HPDE6-E6E7 (cell line): ENCODE measurements around the gene ANKH.

Experiments
- DNase-seq: peaks from one replicate; pipeline ENCODE4 v3.0.0; 2011; ENCODE audit warnings: missing footprints; ENCODE audit errors: extremely low spot score

Gene ANKH

DNA sequence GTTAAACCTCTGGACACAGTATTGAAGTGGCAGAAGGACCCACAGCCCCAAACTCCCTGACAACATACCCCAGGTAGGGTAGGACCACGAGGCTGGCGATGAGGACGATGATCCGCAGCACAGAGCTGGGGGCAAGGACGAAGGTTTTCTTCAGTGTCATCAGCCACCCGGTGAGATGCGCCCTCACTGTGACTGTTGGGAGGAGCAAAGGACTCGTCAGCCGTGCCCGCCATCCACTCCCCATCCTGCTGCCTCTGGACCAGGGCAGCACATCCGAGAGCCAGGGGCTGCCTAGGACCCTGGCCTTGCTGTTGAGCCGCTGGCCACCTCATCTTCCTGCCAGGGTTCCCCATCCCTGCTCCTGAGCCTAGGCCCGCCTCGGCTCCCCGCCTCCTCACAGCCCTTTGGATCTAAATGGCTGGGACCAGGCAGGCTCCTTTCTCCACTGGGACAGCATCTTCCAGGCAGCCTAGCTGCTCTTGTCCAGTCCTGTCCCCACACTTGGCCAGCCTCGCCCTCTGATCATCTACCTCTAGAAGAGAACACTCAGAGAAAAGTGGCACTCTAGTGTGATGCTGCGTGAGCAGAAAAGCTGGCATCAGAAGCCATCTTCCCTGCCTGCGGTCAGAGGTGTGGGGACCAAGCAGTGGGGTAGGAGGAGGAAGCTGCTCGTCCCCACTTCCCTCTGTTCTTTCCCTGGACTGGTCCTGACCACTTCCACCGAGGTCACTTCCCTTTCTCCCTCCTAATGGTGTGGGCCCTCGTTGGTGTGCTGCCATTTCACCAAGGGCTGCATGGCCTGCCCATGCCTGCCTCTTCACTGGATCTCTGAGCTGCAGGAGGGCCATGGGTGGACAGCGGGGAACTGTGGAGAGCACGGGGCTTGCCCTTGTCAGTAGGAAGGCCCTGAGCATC lies 157.8 kb downstream of the ANKH start:
- DNase-seq = no peak

DNA sequence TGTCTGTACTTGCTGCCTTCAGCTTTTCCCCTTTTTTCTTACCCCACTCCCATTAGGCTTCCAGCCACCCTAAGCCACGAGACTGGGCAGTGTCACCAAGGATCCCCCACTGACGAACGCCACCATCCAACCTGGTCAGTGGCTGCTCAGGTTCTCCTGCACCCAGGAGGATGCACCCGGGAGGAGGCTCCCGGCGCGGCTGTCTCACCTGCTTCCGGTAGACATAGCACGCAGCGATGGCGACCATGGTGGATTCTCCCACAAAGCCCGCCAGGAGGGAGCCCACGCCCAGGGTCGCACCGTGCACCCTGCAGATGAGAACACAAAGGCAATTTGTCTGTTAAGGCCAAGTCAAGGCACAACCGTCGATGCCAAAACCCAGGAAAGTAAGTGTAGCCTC lies 158.9 kb downstream of the ANKH start:
- DNase-seq = no peak

GRCh38 chr5:14712131-14712530 lies 159.4 kb downstream of the ANKH start:
- DNase-seq = no peak

- no peak for DNase-seq
These were observed 161.1 kb downstream of the ANKH start for GRCh38 chr5:14710313-14710994.

DNA sequence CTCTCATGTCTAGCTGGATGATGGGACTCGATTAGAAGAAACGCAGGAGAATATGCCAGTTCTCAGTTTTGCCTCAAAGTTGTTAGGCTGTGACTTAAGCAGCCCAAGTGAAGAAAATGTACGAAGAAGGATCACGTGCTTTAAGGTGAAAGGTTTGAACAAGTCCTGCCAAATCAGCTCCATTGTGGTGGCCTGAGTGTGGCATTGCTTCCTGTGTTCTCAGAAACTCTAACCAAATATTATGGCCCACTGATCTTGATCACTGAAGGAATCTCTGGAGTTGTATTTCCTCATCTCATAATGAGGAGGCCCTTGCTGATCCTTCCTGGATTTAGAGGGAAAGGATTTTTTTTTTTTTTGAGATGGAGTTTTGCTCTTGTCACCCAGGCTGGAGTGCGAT lies 163.0 kb downstream of the ANKH start:
- DNase-seq = no peak

GRCh38 chr5:14707811-14708390 lies 163.7 kb downstream of the ANKH start:
- no peak for DNase-seq

DNA sequence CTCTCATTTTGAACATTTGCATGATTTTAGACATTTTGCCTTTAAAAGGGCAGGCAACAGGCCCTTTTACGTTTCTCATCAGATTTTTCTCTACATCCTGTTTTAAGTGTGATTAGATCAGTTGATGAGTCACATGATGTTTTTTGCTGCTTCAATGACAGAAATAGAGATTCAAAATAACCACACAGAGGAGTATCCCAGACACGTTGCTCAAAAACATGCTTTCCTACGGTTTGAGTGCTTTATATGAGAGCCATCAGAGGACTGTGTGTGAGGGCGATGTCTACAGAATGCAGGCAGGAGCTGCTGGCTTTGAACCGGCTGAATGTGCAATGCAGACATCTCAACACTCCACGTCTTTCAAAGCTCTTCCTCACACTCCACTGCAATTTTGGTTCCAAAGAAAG lies 165.0 kb downstream of the ANKH start:
- no peak for DNase-seq

DNA sequence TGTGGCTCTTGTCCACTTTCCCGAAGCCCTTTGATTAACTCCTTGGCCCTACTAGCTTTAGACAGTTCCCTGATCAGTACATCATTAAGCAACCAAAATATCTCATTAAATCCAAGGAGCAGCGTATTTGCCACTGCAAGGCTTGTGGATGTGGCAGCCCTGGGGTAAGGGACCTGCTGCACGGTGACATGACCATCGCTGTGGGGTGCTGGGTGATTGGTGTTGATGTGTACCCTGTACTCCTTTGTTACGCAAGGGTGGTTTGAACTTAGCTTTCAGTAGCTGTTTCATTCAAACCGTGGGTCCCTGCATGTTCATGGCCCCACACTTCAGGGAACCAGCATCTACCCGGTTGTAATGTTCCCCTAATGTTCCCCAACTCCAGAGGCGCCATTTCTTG lies 166.0 kb downstream of the ANKH start:
- no peak for DNase-seq

DNA sequence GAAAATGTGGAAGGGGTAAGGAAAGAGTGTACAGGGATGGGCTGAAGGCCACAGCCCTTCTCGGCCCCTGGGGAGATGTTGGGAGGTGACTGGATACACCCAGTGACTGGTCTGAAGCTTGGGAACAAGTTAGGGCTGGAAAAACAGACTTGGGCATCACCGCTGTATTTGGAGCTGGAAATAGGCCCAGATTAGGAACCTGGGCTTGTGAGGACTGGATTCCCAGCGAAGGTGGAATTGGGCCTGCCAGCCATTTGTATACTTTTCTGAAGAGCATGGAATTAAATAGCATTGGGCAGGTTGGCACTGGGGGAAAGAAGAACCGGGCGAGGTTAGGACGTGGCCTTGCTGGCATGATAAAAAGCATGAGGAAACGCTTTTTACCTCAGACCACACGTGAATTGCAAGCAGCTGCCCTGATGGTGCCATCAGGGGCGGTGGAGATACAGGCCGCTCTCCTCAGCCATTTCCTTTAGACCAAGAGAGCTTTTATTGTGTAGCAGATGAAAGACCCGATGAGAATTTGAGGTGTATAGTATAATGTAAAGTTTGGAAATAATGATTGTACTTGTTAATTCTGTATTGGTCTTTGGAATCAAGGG lies 169.2 kb downstream of the ANKH start:
- no peak for DNase-seq

DNA sequence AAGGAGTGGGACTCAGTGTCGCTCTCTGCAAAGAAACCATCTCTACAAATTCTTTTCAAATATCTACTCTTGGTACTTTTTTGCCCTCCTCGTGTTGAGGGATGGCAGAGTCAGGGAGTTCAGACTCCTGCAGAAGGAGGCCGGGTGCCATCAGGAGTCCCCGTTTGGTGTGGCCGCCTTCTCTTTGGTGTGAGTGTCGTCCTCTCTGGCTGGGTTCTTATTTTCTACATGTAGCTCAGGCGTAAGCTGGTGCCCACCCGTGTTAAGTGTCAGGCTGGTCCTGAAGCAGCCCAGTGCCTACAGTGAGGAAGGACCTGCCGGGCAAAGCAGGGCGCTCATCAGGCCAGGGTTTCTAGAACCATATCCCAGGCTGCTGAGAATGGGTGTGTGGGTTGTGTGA lies 170.0 kb downstream of the ANKH start:
- no peak for DNase-seq

DNA sequence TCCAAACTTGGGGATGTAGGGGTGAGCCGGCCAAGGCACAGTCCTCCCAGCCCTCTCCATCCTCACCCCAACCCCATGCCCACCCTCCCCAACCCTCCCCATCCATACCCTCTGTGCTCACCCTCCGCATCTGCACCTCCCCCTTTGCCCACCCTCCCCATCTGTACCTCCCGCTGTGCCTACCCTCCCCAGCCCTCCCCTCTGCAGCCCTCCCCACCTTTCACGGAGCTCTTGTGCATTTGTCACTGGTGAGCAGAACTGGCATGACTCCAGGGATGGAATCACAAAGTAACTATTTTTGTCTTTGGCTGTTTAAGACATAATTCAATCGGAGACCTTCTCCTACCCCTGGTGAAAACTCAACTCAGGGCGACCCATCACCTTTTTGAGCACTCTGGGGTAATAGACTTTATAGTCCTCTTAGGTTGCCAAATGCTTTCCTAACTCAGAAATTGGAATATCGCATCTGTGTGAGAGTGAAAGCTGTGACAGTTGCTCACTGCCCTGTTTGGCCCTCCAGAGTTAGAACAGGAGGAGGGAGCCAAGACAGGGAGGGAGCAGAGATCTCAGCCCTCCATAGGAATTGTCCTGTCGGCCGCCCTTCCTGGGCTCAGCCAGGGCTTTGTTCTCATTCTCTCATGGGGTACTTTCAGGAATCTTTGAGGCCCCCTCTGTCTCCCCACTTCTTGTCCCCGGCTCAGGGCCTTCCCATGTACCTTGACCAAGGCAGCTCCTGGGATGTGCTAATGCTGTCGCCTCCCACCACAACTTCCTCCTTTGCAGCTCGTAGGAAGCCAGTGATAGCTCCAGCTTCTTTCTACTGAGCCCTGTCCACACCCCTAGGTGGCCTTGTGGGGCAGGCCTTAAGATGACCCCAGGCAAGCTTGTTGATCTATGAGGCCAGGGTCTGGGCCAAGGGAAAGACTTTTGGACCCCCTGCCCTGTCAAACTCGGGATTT lies 170.8 kb downstream of the ANKH start:
- DNase-seq = no peak

DNA sequence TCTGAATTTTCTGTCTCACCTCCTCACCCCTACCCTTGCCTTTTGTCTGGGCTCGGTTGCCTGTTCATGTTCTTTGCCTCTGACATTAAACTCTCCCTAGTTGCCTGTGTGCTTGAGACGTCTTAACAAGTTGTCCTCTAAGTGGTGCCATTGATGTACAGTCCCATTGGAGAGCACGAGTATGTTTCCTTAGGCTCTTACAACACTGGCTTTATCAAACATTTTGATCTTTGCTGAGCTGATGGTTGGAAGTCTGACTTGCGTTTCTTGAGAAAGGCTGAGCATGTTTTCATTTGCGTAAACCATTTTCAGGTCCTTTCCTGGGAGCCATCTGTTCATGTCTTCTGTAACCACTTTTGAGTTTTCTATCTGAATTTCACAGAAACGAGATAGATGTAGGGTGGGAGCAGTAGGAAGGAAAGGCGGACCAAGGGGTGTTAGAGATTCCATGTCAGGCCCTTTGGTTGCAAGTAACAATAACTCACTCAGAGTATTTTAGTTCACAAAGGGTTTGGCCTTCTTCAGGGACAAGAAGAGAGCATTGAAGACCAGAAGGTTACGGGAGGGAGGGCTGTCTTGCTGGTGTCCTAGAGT lies 171.7 kb downstream of the ANKH start:
- no peak for DNase-seq

GRCh38 chr5:14699159-14699558 lies 172.4 kb downstream of the ANKH start:
- DNase-seq = no peak

- DNase-seq = no peak
These were observed 173.1 kb downstream of the ANKH start for GRCh38 chr5:14698495-14698894.

DNA sequence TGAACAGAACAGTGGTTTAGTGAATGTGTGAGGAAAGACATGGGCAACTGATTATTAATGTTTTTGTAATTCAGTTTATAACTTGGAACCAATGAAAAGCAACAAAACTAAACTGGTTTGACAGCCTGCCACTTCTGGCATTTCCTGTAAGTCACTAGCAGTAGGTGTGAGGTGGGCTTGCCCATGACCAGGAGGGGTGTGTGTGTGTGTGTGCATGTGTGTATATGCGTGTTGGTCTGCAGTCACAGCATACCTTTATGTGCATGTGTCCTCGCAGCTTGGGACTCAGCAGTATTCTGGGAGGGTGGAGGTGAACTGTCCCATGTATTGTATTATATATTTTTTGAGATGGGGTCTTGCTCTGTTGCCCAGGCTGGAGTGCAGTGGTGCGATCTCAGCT lies 174.7 kb downstream of the ANKH start:
- DNase-seq = no peak

DNA sequence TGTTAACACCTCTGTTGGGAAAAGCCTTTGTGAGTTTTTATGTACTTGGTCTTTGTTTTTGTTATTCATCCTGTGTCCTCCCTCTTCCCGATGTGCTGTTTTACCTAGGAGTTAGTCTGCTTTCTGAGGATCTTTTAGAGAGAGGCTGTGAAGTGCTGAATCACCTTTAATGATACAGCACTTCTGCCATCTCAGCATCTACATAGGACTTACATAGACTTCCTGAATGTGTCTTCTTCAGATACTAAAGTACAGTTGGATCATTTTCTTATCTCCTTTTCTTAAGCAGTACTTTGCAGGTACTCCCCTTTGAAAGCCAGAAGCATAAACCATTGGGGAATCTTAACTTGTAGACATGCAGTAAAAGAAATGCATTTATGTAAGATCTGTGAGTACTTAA lies 175.5 kb downstream of the ANKH start:
- no peak for DNase-seq

GRCh38 chr5:14695152-14695551 lies 176.4 kb downstream of the ANKH start:
- DNase-seq = no peak

- DNase-seq = no peak
These were observed 178.5 kb downstream of the ANKH start for GRCh38 chr5:14693070-14693469.

DNA sequence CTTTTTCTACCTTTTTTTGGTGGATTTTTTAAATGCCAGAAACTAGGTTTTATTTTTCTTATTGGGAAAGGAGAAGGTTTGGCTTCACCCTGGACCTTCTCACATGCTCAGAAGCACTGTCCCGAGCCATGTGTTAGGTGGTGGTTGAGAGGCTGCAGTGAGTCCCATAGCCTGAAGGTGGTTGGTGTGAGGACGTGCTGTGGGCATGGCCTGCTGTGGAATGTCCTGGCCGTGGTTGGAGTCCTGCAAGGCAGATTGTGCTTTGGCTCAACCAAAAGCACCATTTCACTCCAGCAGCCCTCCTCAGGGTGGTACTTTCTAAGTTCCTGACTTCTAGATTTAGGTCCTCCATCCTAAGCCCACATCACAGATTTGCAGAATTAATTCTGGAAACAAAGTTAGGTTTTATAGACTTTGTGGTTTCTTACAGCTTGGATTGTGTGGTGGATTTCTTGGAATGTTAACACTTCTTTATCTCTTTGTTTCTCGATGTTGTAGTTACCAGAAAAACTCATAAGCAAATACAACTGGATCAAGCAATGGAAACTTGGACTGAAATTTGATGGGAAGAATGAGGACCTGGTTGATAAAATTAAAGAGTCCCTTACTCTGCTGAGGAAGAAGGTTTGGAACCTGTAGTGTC lies 184.4 kb downstream of the ANKH start:
- DNase-seq = no peak

- DNase-seq = no peak
These were observed 185.1 kb downstream of the ANKH start for GRCh38 chr5:14686517-14686916.
